T-cell (primary cell): ENCODE data around the gene RASAL1. TPM values are rescaled to one million over a fixed set of nuclear protein-coding genes. Genes with fewer than 3 reads are reported as not detected.

Experiments
- ATAC-seq, 4 experiments: fragments of 200-7000 bp in 3 of 4; fragments of 150-1000 bp in 1 of 4; cut with Tn5 transposase; replicated peaks in 1 of 4; 1 replicate in 3 of 4; 2 replicates in 1 of 4; pipeline ENCODE4 v1.10.0; 2021; ENCODE audit warnings: moderate library complexity in 3 of 4, mild to moderate bottlenecking in 2 of 4, moderate number of reproducible peaks in 1 of 4
- CTCF ChIA-PET, 2 donors: fragments of 300-600 bp; sonication (Branson Sonifier 250); formaldehyde crosslinking; loops; one replicate each; lab custom pipeline; 2022; ENCODE audit warnings: antibody characterized with exemption in 2 of 2; lab: Charles Lee
- POLR2A ChIA-PET, 2 donors: fragments of 300-600 bp; sonication (Branson Sonifier 250); formaldehyde crosslinking; loops; one replicate each; lab custom pipeline; 2022; ENCODE audit warnings: antibody characterized with exemption in 2 of 2; lab: Charles Lee
- DNase-seq, 35 experiments: peaks; one replicate each; pipeline versions ENCODE4 v3.0.0 to v3.0.0-alpha.2; 2013 to 2023
- H3K27ac ChIP-seq: one replicate; pipeline ENCODE4 v1.5.1; 2013; ENCODE audit warnings: low read length
- H3K27me3 ChIP-seq, 2 experiments: replicated peaks in 1 of 2; 1 replicate in 1 of 2; 2 replicates in 1 of 2; pipeline versions ENCODE4 v1.6.1 to v1.7.0; 2013; ENCODE audit warnings: low read length in 1 of 2, mixed read lengths in 1 of 2; ENCODE audit not compliant: control insufficient read depth in 2 of 2, insufficient read depth in 2 of 2; ENCODE audit errors: extremely low read depth in 1 of 2
- H3K36me3 ChIP-seq, 2 donors: 1 replicate in 1 of 2; 2 replicates in 1 of 2; pipeline versions ENCODE4 v1.6.1 to v1.7.0; 2013; ENCODE audit warnings: low read length in 1 of 2; ENCODE audit not compliant: control insufficient read depth in 2 of 2, insufficient read depth in 1 of 2; ENCODE audit errors: extremely low read depth in 1 of 2
- H3K4me1 ChIP-seq, 2 experiments: 1 replicate in 1 of 2; 2 replicates in 1 of 2; pipeline versions ENCODE4 v1.6.1 to v1.7.0; 2013; ENCODE audit warnings: low read length in 2 of 2, mixed read lengths in 1 of 2; ENCODE audit not compliant: insufficient read depth in 2 of 2, control insufficient read depth in 1 of 2; ENCODE audit errors: extremely low read depth in 1 of 2
- H3K4me3 ChIP-seq, 2 donors: 1 replicate in 1 of 2; 2 replicates in 1 of 2; pipeline versions ENCODE4 v1.5.1 to v1.7.0; 2013; ENCODE audit warnings: mild to moderate bottlenecking in 2 of 2, low read length in 1 of 2, moderate library complexity in 1 of 2; ENCODE audit not compliant: control insufficient read depth in 1 of 2; ENCODE audit errors: extremely low read depth in 1 of 2
- H3K9me3 ChIP-seq: 2 replicates; pipeline ENCODE4 v1.7.0; 2013
- H3K27ac Mint-ChIP-seq, 2 donors: one replicate each; pipeline ENCODE4 v1.8.0; 2020 to 2021; ENCODE audit warnings: mild to moderate bottlenecking in 2 of 2, mixed read lengths in 2 of 2
- H3K27me3 Mint-ChIP-seq, 2 donors: one replicate each; pipeline ENCODE4 v1.8.0; 2021 to 2022; ENCODE audit warnings: mixed read lengths in 2 of 2
- H3K36me3 Mint-ChIP-seq: one replicate; pipeline ENCODE4 v1.8.0; 2021; ENCODE audit warnings: mixed read lengths
- H3K4me1 Mint-ChIP-seq, 3 donors: one replicate each; pipeline ENCODE4 v1.8.0; 2020 to 2022; ENCODE audit warnings: mixed read lengths in 3 of 3, mild to moderate bottlenecking in 1 of 3
- H3K4me3 Mint-ChIP-seq, 3 donors: one replicate each; pipeline ENCODE4 v1.8.0; 2020 to 2022; ENCODE audit warnings: mild to moderate bottlenecking in 3 of 3, mixed read lengths in 3 of 3, moderate library complexity in 3 of 3
- H3K9me3 Mint-ChIP-seq, 3 donors: one replicate each; pipeline ENCODE4 v1.8.0; 2020 to 2022; ENCODE audit warnings: mixed read lengths in 3 of 3
- WGBS: methylation state at CpG from one replicate; pipeline ENCODE4 v1.1.5; 2013; ENCODE audit warnings: missing lambda C conversion rate; ENCODE audit not compliant: insufficient coverage; 5-methylcytosine and 5-hydroxymethylcytosine counted together
- total RNA-seq, 35 experiments: library from RNA in 6 of 35; stranded (reverse) in 6 of 35; fragments of 120-200 nt in 1 of 35; gene quantifications; one replicate each; pipeline versions ENCODE4 v1.2.1 to v1.2.4 and lab custom pipeline; 2013 to 2026

RASAL1 gene
- total RNA-seq, 5 donors from 2014 or later (not counting 1 experiment from before 2014, with no cell fraction given), result 0.43 to 2.9 (median 0.85) TPM

- H3K4me3 Mint-ChIP-seq, result no peak overlapping the region
- POLR2A ChIA-PET, result no interaction called here
- H3K27me3 Mint-ChIP-seq, result no peaks in the 10 kb centered on the region
- Histone ChIP-seq H3K4me3 (no peak overlapping the region), H3K27ac (no peak overlapping the region), H3K4me1 (peaks cover 0 to 10% of the 10 kb centered on the region in 2 experiments), H3K36me3 (no peaks in the 10 kb centered on the region), H3K9me3 (no peaks in the 10 kb centered on the region), H3K27me3 (peaks cover 0 to 7% of the 10 kb centered on the region in 2 experiments)
- WGBS, result 90% methylated on average over 35 of the region's 39 CpGs
- DNase-seq, result no peak
- no peaks in the 10 kb centered on the region for H3K9me3 Mint-ChIP-seq
- CTCF ChIA-PET, result interaction anchor here in 1 of 2 donors (0.8 kb wide), 1 partner anchor 14 kb away, joined by 3 read pairs; no protein-coding TSS in a partner anchor
- H3K27ac Mint-ChIP-seq, result no peak overlapping the region
- no peak for ATAC-seq
- peaks cover 10 to 15% (median 10%) of the 10 kb centered on the region in 3 donors for H3K4me1 Mint-ChIP-seq
- no peaks in the 10 kb centered on the region for H3K36me3 Mint-ChIP-seq
These were observed 23.3 kb downstream of the RASAL1 start for GRCh38 chr12:113112043-113112899.

DNA sequence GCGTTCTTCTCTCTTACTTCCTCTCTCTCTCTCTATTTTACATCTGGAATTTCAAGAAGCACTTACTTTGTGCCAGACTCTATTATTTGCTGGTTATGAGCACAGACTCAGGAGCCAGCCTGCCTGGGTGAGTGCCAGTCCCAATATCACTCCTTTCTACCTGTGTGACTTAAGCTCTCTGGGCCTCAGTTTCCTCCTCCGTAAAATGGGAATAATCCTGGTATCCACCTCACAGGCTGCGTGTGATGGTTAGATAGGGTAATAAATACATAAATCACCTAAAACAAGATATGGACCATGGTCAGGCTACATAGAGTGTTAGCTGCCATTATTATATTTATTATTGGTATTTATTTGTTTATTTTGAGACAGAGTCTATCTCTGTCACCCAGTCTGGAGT, 24.3 kb downstream of the RASAL1 start:
- 88% methylated on average over 1 of the region's 3 CpGs for WGBS
- Mint-ChIP-seq H3K9me3 (no peaks in the 10 kb centered on the region), H3K27ac (no peak overlapping the region), H3K4me3 (no peak overlapping the region), H3K27me3 (no peaks in the 10 kb centered on the region), H3K36me3 (no peaks in the 10 kb centered on the region), H3K4me1 (peaks cover 10 to 15% (median 10%) of the 10 kb centered on the region in 3 donors)
- H3K4me3 ChIP-seq, result no peak overlapping the region
- CTCF ChIA-PET, result interaction anchor here in 1 of 2 donors (0.8 to 0.9 kb wide), 2 partner anchors 13 to 63 kb away, joined by 3 read pairs; no protein-coding TSS in a partner anchor
- DNase-seq, result no peak
- H3K9me3 ChIP-seq, result no peaks in the 10 kb centered on the region
- H3K36me3 ChIP-seq, result no peaks in the 10 kb centered on the region
- no peak for ATAC-seq
- peaks cover 0 to 7% of the 10 kb centered on the region in 2 experiments for H3K27me3 ChIP-seq
- H3K4me1 ChIP-seq, result peaks cover 0 to 10% of the 10 kb centered on the region in 2 experiments
- POLR2A ChIA-PET, result no interaction called here
- no peak overlapping the region for H3K27ac ChIP-seq

DNA sequence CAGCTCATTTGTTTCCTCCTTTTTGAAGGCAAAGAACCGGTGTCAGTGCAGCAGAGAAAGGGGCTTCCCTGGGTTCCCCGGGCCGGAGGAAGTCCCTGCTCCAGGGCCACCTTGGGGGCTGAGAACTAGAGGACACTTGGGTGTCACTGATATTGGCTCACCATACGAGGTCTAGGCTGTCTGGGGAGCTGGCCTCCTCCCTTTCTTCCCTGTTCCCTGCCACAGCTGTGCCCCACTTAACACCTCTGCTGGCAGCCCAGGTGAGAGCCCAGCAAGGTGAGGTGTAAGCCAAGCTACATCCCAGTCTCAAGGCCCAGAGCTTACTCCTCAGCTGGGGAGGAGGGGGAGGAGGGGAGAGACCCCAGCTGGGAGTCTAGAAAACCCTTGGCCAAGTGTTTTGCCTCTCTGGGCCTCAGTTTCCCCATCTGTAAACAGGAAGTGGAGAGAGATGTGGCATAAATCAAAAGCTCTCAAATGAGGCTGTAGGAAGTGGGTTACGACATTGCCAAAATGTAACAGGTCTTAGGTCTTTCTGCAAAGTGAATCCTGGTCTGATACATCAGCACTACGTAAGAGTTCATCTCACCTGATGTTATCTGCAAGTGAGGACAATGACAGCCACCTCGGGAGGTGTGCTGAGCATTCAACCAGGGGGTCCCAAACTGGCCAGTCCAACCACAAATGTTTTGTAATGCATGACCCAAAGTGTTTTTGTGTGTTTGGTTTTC, 25.5 kb downstream of the RASAL1 start:
- H3K36me3 Mint-ChIP-seq, result no peaks in the 10 kb centered on the region
- ChIA-PET CTCF (interaction anchor here in 1 of 2 donors (0.6 to 0.9 kb wide), 3 partner anchors 12 to 118 kb away, joined by 3 to 6 read pairs (median 3); no protein-coding TSS in a partner anchor), POLR2A (no interaction called here)
- Histone ChIP-seq H3K27me3 (peaks cover 0 to 7% of the 10 kb centered on the region in 2 experiments), H3K4me1 (peaks cover 0 to 10% of the 10 kb centered on the region in 2 experiments), H3K27ac (peak overlapping the region; percentile 48), H3K9me3 (no peaks in the 10 kb centered on the region), H3K4me3 (no peak overlapping the region), H3K36me3 (no peaks in the 10 kb centered on the region)
- ATAC-seq (peak in 3 of 4 experiments; percentile 35 to 66 (median 36)), DNase-seq (peak in 5 of 35 experiments; percentile 4 to 33 (median 22))
- H3K9me3 Mint-ChIP-seq, result no peaks in the 10 kb centered on the region
- WGBS, result 36% methylated on average over 5 of the region's 7 CpGs
- no peaks in the 10 kb centered on the region for H3K27me3 Mint-ChIP-seq
- peak overlapping the region in 1 of 2 donors; percentile 55 for H3K27ac Mint-ChIP-seq
- peaks cover 10 to 15% (median 12%) of the 10 kb centered on the region in 3 donors for H3K4me1 Mint-ChIP-seq
- no peak overlapping the region for H3K4me3 Mint-ChIP-seq

GRCh38 chr12:113109360-113109759, 26.2 kb downstream of the RASAL1 start:
- 80% methylated on average over 5 of the region's 5 CpGs for WGBS
- Histone ChIP-seq H3K9me3 (no peaks in the 10 kb centered on the region), H3K4me1 (peaks cover 0 to 11% of the 10 kb centered on the region in 2 experiments), H3K36me3 (no peaks in the 10 kb centered on the region), H3K4me3 (no peak overlapping the region), H3K27me3 (peaks cover 0 to 7% of the 10 kb centered on the region in 2 experiments), H3K27ac (peak overlapping the region; percentile 48)
- CTCF ChIA-PET, result no interaction called here
- H3K9me3 Mint-ChIP-seq, result no peaks in the 10 kb centered on the region
- ATAC-seq, result no peak
- no peak for DNase-seq
- no peak overlapping the region for H3K4me3 Mint-ChIP-seq
- no peak overlapping the region for H3K27ac Mint-ChIP-seq
- peaks cover 12 to 20% (median 14%) of the 10 kb centered on the region in 3 donors for H3K4me1 Mint-ChIP-seq
- no peaks in the 10 kb centered on the region for H3K27me3 Mint-ChIP-seq
- no peaks in the 10 kb centered on the region for H3K36me3 Mint-ChIP-seq
- POLR2A ChIA-PET, result no interaction called here

GRCh38 chr12:113108308-113108707, 27.3 kb downstream of the RASAL1 start:
- CTCF ChIA-PET, result no interaction called here
- Histone ChIP-seq H3K4me3 (no peak overlapping the region), H3K27ac (no peak overlapping the region), H3K36me3 (no peaks in the 10 kb centered on the region), H3K27me3 (peaks cover 0 to 6% of the 10 kb centered on the region in 2 experiments), H3K9me3 (no peaks in the 10 kb centered on the region), H3K4me1 (peaks cover 0 to 21% of the 10 kb centered on the region in 2 experiments)
- POLR2A ChIA-PET, result no interaction called here
- Mint-ChIP-seq H3K36me3 (no peaks in the 10 kb centered on the region), H3K27me3 (no peaks in the 10 kb centered on the region), H3K9me3 (no peaks in the 10 kb centered on the region), H3K4me1 (peaks cover 17 to 28% (median 20%) of the 10 kb centered on the region in 3 donors), H3K4me3 (no peak overlapping the region), H3K27ac (no peak overlapping the region)
- DNase-seq (no peak), ATAC-seq (no peak)
- WGBS, result 100% methylated on average over 1 of the region's 4 CpGs

- H3K9me3 Mint-ChIP-seq, result no peaks in the 10 kb centered on the region
- DNase-seq (no peak), ATAC-seq (no peak)
- H3K4me3 Mint-ChIP-seq, result no peak overlapping the region
- peak overlapping the region in 1 of 2 donors; percentile 44 for H3K27ac Mint-ChIP-seq
- no peaks in the 10 kb centered on the region for H3K27me3 Mint-ChIP-seq
- peaks cover 0 to 2% of the 10 kb centered on the region in 2 experiments for H3K27me3 ChIP-seq
- ChIA-PET POLR2A (no interaction called here), CTCF (interaction anchor here in 1 of 2 donors (0.6 kb wide), 1 partner anchor 66 kb away, joined by 3 read pairs; no protein-coding TSS in a partner anchor)
- peaks cover 17 to 32% (median 20%) of the 10 kb centered on the region in 3 donors for H3K4me1 Mint-ChIP-seq
- no peaks in the 10 kb centered on the region for H3K9me3 ChIP-seq
- no peaks in the 10 kb centered on the region for H3K36me3 ChIP-seq
- peaks cover 0 to 23% of the 10 kb centered on the region in 2 experiments for H3K4me1 ChIP-seq
- H3K4me3 ChIP-seq, result no peak overlapping the region
- H3K36me3 Mint-ChIP-seq, result no peaks in the 10 kb centered on the region
- 67% methylated on average over 1 of the region's 1 CpG for WGBS
- no peak overlapping the region for H3K27ac ChIP-seq
These were observed 29.2 kb downstream of the RASAL1 start for GRCh38 chr12:113106361-113106760.
